Liver (tissue), 3 donors: Measurements from ENCODE around the gene PABPC1L.

ENCODE experiments used
- CTCF ChIP-seq: fragments of 150-350 bp; IDR thresholded peaks from 2 replicates; pipeline ENCODE4 v1.5.1; 2017; ENCODE audit warnings: improper control_type of control experiment, low read depth, low read length; ENCODE audit not compliant: missing input control
- RAD21 ChIP-seq, 2 donors: IDR thresholded peaks; 2 replicates each; pipeline ENCODE4 v1.6.1; 2016; ENCODE audit warnings: antibody characterized with exemption in 2 of 2, mild to moderate bottlenecking in 2 of 2
- donor health status: healthy.
- donor health status: healthy.

- no peak for TF ChIP-seq CTCF
- no peak for TF ChIP-seq RAD21 (IDR thresholded peaks at IDR 0.05)
These were observed at the start of gene PABPC1L for GRCh38 chr20:44909872-44910689.
